ENCODE results near the gene DCAF5. TPM values are rescaled to one million over a fixed set of nuclear protein-coding genes. Genes with fewer than 3 reads are reported as not detected.
A peak's percentile ranks its signal among the peaks of the same experiment; 100 is the strongest.

Gene DCAF5
- total and polyA plus RNA-seq, 8 donors: 15.9 to 30.4 (median 20.2) TPM

- DNase-seq: no peak
- H3K4me1 ChIP-seq: no peaks in the 10 kb centered on the region
- no peaks in the 10 kb centered on the region for H3K27me3 ChIP-seq
- no peaks in the 10 kb centered on the region for H3K9me3 ChIP-seq
- no peak for TF ChIP-seq CTCF (IDR thresholded peaks at IDR 0.05)
- H3K4me3 ChIP-seq: no peak overlapping the region
- 78 to 82% methylated on average over 10 of the region's 10 CpGs for WGBS, 2 donors
- no peak for FAIRE-seq
- intact Hi-C loops (cut with DNase I): loop anchor here in 1 of 3 donors (10.0 kb wide), 1 partner anchor 89 kb away; no protein-coding TSS in a partner anchor
- H3K27ac ChIP-seq: no peak overlapping the region
- no peak for ATAC-seq
- H3K36me3 ChIP-seq: no peaks in the 10 kb centered on the region
Measured at GRCh38 chr14:69003626-69004025, 149.3 kb downstream of the DCAF5 start.

GRCh38 chr14:69002069-69002468, 150.8 kb downstream of the DCAF5 start:
- H3K27ac ChIP-seq: no peak overlapping the region
- peak in 3 of 6 donors; percentile 35 to 57 (median 52) for DNase-seq
- peak in 1 of 4 donors; percentile 11 for TF ChIP-seq CTCF (IDR thresholded peaks at IDR 0.05)
- H3K27me3 ChIP-seq: no peaks in the 10 kb centered on the region
- no peaks in the 10 kb centered on the region for H3K4me1 ChIP-seq
- 35 to 36% methylated on average over 3 of the region's 3 CpGs for WGBS, 2 donors
- no peak for FAIRE-seq
- no peak overlapping the region for H3K4me3 ChIP-seq
- no peaks in the 10 kb centered on the region for H3K36me3 ChIP-seq
- H3K9me3 ChIP-seq: no peaks in the 10 kb centered on the region
- peak; percentile 69 to 96 (median 84) for ATAC-seq
- intact Hi-C loops (cut with DNase I): loop anchor here in 1 of 3 donors (10.0 kb wide), 1 partner anchor 87 kb away; no protein-coding TSS in a partner anchor

GRCh38 chr14:69001375-69001774, 151.5 kb downstream of the DCAF5 start:
- no peak for FAIRE-seq

More at GRCh38 chr14:69001375-69001774, 151.5 kb downstream of the DCAF5 start:
- 82 to 91% methylated on average over 2 of the region's 2 CpGs for WGBS, 2 donors
- intact Hi-C loops (cut with DNase I): loop anchor here in 1 of 3 donors (10.0 kb wide), 1 partner anchor 87 kb away; no protein-coding TSS in a partner anchor
- ATAC-seq (no peak), DNase-seq (no peak)
- Histone ChIP-seq H3K27me3 (no peaks in the 10 kb centered on the region), H3K9me3 (no peaks in the 10 kb centered on the region), H3K27ac (no peak overlapping the region), H3K4me1 (no peaks in the 10 kb centered on the region), H3K36me3 (no peaks in the 10 kb centered on the region), H3K4me3 (no peak overlapping the region)
- no peak for TF ChIP-seq CTCF (IDR thresholded peaks at IDR 0.05)

Other genes with a start within 250 kb of the DCAF5 start
- 100 to 1,000 TPM in 2 of 6 donors, 10 to 100 TPM in 4; 41.4 to 133 (median 50.9) TPM for gene ACTN1, start 173.8 kb downstream of the DCAF5 start, total RNA-seq
- 10 to 100 TPM; 24.4 to 47.3 TPM for gene ACTN1, start 173.8 kb downstream of the DCAF5 start, polyA plus RNA-seq
- gene EXD2, start 38.4 kb upstream of the DCAF5 start, total RNA-seq: 10 to 100 TPM; 16.4 to 24.5 (median 19.9) TPM
- gene EXD2, start 38.4 kb upstream of the DCAF5 start, polyA plus RNA-seq: 10 to 100 TPM in 1 of 2 donors, 1 to 10 TPM in 1; 9.5 to 14.2 TPM
- 1 to 10 TPM in 5 of 6 donors, under 1 TPM in 1; 0.93 to 3.2 (median 2.4) TPM for gene GALNT16, start 107.0 kb upstream of the DCAF5 start, total RNA-seq
- gene GALNT16, start 107.0 kb upstream of the DCAF5 start, polyA plus RNA-seq: 1 to 10 TPM; 1.5 to 1.7 TPM
- 10 to 100 TPM; 32.4 to 75.4 (median 50.4) TPM for gene ERH, start 245.2 kb upstream of the DCAF5 start, total RNA-seq
- 10 to 100 TPM; 67.2 to 71.7 TPM for gene ERH, start 245.2 kb upstream of the DCAF5 start, polyA plus RNA-seq
- gene SLC39A9, start 245.6 kb upstream of the DCAF5 start, total RNA-seq: 10 to 100 TPM; 24.3 to 40.2 (median 35.5) TPM
- 10 to 100 TPM; 13.2 to 20.1 TPM for gene SLC39A9, start 245.6 kb upstream of the DCAF5 start, polyA plus RNA-seq

Measured in pancreas (tissue), 10 donors.